K562 (cell line): Measurements from ENCODE around the gene GDF15. TPM values are rescaled to one million over a fixed set of nuclear protein-coding genes. Genes with fewer than 3 reads are reported as not detected.

Source experiments
- CBFB ChIP-seq: sonication (generic); formaldehyde crosslinking; IDR thresholded peaks from 2 replicates; pipeline ENCODE4 v1.4.0; 2020; ENCODE audit warnings: mild to moderate bottlenecking, missing genetic modification reagents
- ESRRA ChIP-seq: fragments of 450-650 bp; IDR thresholded peaks from 2 replicates; pipeline ENCODE4 v1.6.1; 2014; ENCODE audit warnings: low read depth, mild to moderate bottlenecking, moderate library complexity, borderline replicate concordance
- HIVEP1 ChIP-seq: fragments of 250-450 bp; sonication (Bioruptor Pico); IDR thresholded peaks from 2 replicates; pipeline ENCODE4 v1.4.0; 2020; ENCODE audit warnings: mild to moderate bottlenecking
- MBD1 ChIP-seq: fragments of 250-450 bp; sonication (Bioruptor Pico); IDR thresholded peaks from 2 replicates; pipeline ENCODE4 v1.8.0; 2022; ENCODE audit warnings: inconsistent platforms
- MCM5 ChIP-seq: fragments of 450-650 bp; IDR thresholded peaks from 2 replicates; pipeline ENCODE4 v1.6.1; 2016; ENCODE audit warnings: low read depth
- MNT ChIP-seq, 2 experiments: fragments of 450-650 bp; conservative IDR thresholded peaks; 2 replicates each; pipeline ENCODE4 v1.6.1; 2017; ENCODE audit warnings: mild to moderate bottlenecking in 2 of 2, moderate library complexity in 2 of 2
- RBM39 ChIP-seq: fragments of 200-400 bp; formaldehyde crosslinking; optimal IDR thresholded peaks from 2 replicates; pipeline ENCODE3; 2018; ENCODE audit warnings: low read depth, low read length
- SNIP1 ChIP-seq: fragments of 450-650 bp; IDR thresholded peaks from 2 replicates; pipeline ENCODE4 v1.7.1; 2017; ENCODE audit warnings: low read depth, mild to moderate bottlenecking
- TAL1 ChIP-seq: fragments of 450-650 bp; IDR thresholded peaks from 2 replicates; pipeline ENCODE4 v1.6.1; 2016; ENCODE audit warnings: mild to moderate bottlenecking
- ZBTB12 ChIP-seq: fragments of 250-450 bp; sonication (Bioruptor Pico); IDR thresholded peaks from 2 replicates; pipeline ENCODE4 v1.4.0; 2020
- ZBTB5 ChIP-seq: fragments of 450-650 bp; IDR thresholded peaks from 2 replicates; pipeline ENCODE4 v1.6.1; 2017; ENCODE audit warnings: antibody characterized with exemption
- ZNF212 ChIP-seq: fragments of 450-650 bp; formaldehyde crosslinking; IDR thresholded peaks from 2 replicates; pipeline ENCODE4 v1.4.0; 2020; ENCODE audit warnings: mild to moderate bottlenecking
- ZNF324 ChIP-seq: fragments of 250-450 bp; sonication (Bioruptor Pico); IDR thresholded peaks from 2 replicates; pipeline ENCODE4 v1.4.0; 2020; ENCODE audit warnings: mild to moderate bottlenecking
- ZNF395 ChIP-seq: fragments of 200-800 bp; sonication (Bioruptor generic); IDR thresholded peaks from 2 replicates; pipeline ENCODE4 v1.6.1; 2017; ENCODE audit warnings: missing genetic modification characterization, missing compliant biosample characterization
- ZNF609 ChIP-seq: sonication (generic); formaldehyde crosslinking; IDR thresholded peaks from 2 replicates; pipeline ENCODE4 v1.8.1; 2023; ENCODE audit warnings: missing genetic modification reagents, mild to moderate bottlenecking, borderline replicate concordance
- ZNF77 ChIP-seq: fragments of 250-450 bp; sonication (Bioruptor Pico); IDR thresholded peaks from 2 replicates; pipeline ENCODE4 v1.5.0; 2020
- polyA plus RNA-seq, 8 experiments: library from polyadenylated mRNA; depleted of rRNA in 4 of 8; stranded (reverse) in 5 of 8; unstranded in 3 of 8; fragments of >200 nt; fragmentation: Nextera tagmentation in 2 of 8; fragmentation: Illumina TruSeq in 1 of 8; extraction: Ambion mirVana in 2 of 8; extraction: Trizol in 1 of 8; gene quantifications; 2 replicates each; pipeline versions ENCODE4 v1.2.1 to v1.2.3, GENCODE V29; 2011 to 2014; ENCODE audit warnings: inconsistent platforms in 1 of 8, missing spikeins in 1 of 8
- total RNA-seq, 7 experiments: library from RNA; depleted of rRNA in 6 of 7; stranded (reverse); fragments of >200 nt in 6 of 7; fragmentation: Illumina TruSeq in 2 of 7; extraction: Trizol in 2 of 7; gene quantifications; 2 replicates each; pipeline versions ENCODE4 v1.2.1 to v1.2.3, GENCODE V29; 2011 to 2021; ENCODE audit warnings: low replicate concordance in 1 of 7

Gene GDF15
- total and polyA plus RNA-seq, 9 of the 15 experiments (the other 6 are each of a cell fraction or from before 2014, with no cell fraction given), result 2.3 to 82.4 (median 12.5) TPM

- TF ChIP-seq TAL1 (no peak), MNT (conservative IDR thresholded peaks at IDR 0.05) (0 out of 4 replicates have a peak, but pooled peaks of 1 of the 2 experiments have one; percentile 40), ESRRA (no peak), SNIP1 (no peak), ZNF77 (CRISPR knock-in tag) (no peak), ZNF609 (no peak), MCM5 (no peak), CBFB (CRISPR knock-in tag) (no peak), ZNF324 (CRISPR knock-in tag) (0 out of 2 replicates have a peak, but pooled peaks have one; percentile 21), HIVEP1 (CRISPR knock-in tag) (no peak), ZNF212 (CRISPR knock-in tag) (no peak), ZNF395 (CRISPR knock-in tag) (no peak), RBM39 (no peak), ZBTB5 (no peak), ZBTB12 (peak; percentile 54), MBD1 (CRISPR knock-in tag) (no peak)
Measured at GRCh38 chr19:18366021-18366435, 19.9 kb upstream of the GDF15 start (continued).
